Measurements from ENCODE around the gene KCNK6.

KCNK6 gene

DNA sequence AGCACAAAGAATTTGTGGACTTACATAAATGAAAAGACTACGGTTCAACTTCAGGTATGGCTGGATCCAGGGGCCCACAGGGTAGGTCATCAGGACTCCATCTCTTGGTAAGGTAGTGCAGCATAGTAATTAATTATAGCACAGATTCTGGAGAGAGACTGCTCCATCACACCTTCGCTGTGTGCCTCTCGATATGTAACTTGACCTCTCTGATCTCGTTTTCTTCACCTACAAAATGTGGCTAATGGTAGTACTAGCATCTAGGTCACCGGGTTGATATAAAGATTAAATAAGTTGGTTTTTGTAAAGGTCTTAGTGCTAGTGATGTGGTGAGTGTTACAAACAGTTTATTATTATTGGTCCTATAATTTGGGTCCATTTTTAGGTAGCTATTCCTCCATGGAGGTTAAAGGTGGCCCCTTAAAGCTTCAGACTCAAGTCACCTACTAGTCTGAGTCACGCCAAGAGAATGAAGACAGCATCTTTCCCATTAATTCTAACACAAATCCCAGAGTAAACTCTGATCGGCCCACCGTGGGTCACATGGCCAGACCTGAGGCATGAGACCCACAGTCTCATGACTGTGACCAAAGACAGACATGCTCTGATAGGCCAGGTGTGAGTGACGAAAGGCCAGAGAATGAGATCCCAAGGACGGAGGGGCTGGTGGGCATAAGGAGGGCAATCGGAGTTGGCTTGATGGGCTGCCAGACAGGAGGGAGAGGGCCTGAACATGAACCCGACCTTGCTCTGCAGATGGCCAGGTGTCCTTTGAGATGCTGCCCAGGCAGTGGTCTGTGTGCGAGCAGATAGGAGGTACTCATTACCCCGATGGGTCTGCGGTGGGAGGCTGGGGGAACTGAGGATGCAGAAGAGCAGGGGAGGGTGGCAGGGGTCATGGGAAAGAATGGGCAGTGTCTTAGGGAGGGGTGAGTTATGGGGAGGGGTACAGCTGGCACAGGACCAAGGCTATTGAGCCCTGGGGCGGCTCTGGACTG is 36.4 kb downstream of the KCNK6 start:
- peaks cover 15% of the 10 kb centered on the region for H3K27me3 ChIP-seq (replicated peaks)
- TF ChIP-seq, protein P1, sequence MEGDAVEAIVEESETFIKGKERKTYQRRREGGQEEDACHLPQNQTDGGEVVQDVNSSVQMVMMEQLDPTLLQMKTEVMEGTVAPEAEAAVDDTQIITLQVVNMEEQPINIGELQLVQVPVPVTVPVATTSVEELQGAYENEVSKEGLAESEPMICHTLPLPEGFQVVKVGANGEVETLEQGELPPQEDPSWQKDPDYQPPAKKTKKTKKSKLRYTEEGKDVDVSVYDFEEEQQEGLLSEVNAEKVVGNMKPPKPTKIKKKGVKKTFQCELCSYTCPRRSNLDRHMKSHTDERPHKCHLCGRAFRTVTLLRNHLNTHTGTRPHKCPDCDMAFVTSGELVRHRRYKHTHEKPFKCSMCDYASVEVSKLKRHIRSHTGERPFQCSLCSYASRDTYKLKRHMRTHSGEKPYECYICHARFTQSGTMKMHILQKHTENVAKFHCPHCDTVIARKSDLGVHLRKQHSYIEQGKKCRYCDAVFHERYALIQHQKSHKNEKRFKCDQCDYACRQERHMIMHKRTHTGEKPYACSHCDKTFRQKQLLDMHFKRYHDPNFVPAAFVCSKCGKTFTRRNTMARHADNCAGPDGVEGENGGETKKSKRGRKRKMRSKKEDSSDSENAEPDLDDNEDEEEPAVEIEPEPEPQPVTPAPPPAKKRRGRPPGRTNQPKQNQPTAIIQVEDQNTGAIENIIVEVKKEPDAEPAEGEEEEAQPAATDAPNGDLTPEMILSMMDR (IDR thresholded peaks at IDR 0.05; ENCODE audit: low read depth, low read length, missing control alignments), result no peak

DNA sequence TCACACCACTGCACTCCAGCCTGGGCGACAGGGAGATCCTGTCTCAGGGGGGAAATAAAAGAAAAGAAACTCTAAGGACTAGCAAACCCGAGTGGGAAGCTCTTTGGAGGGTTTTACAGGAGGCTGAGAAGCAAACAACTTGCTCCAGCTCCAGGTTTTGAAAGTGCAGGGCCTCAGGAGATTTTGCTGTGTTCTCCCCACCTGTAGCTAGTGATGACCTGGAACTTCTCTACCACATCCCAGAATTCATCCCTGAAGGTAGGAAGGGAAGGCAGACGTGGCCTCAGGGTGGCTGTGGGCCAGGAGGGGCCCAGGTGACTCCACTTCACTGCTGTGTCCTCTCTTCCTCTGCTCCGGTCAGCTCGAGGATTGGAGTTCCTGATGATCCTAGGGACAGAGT is 38.4 kb downstream of the KCNK6 start:
- DNase-seq, result no peak
- Histone ChIP-seq H3K36me3 (replicated peaks) (no peaks in the 10 kb centered on the region), H3K4me3 (ENCODE audit: low read depth, low read length) (no peak overlapping the region), H3K27me3 (replicated peaks) (peaks cover 18% of the 10 kb centered on the region), H3K27ac (no peak overlapping the region)
- TF ChIP-seq, protein P1 (IDR thresholded peaks at IDR 0.05; ENCODE audit: low read depth, low read length, missing control alignments), result no peak
- in situ Hi-C loops (cut with HindIII; ENCODE audit: low pct_ligation_motif_present, low sequenced_read_pairs), result no loop called here

More for the DNA sequence above, 36.4 kb downstream of the KCNK6 start:
- no peaks in the 10 kb centered on the region for H3K36me3 ChIP-seq (replicated peaks)
- in situ Hi-C loops (cut with HindIII; ENCODE audit: low pct_ligation_motif_present, low sequenced_read_pairs), result no loop called here
- no peak overlapping the region for H3K27ac ChIP-seq
- no peak for DNase-seq
- H3K4me3 ChIP-seq (ENCODE audit: low read depth, low read length), result no peak overlapping the region

DNA sequence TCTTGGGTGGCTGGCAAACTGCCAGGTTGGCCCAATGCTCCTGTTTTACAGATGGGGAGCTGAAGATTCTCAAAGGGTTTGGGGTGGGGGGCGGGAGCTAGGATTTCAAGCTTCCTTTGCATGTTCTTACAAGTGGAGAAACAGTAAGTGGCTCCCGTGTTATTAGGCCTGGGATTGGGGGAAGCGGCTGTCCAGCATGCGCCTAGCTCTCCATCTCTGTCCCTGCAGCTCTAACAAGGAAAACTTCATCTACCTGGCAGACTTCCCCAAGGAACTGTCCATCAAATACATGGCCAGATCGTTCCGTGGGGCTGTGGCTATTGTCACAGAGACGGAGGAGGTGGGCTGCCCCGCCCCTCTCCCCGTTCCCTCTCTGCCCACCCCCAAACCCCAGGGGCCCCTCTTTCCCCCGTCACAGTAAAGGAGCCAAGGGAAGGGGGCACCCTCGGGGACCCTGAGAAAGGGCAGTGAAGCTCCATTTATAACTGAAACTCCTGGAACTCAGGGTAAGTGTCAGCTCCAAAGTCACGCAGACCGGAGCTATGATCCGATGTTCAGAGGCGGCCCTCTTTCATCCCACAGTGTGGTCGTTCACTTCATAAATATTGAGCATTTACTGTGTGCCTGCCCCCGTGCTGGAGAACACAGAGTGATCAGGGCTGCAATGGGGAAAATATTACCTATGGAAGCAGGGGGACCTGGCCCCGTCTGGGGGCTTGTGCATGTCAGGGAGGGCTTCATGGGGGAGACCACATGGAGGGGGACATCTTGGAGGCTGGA is 39.8 kb downstream of the KCNK6 start:
- in situ Hi-C loops (cut with HindIII; ENCODE audit: low pct_ligation_motif_present, low sequenced_read_pairs), result no loop called here
- TF ChIP-seq, protein P1 (IDR thresholded peaks at IDR 0.05; ENCODE audit: low read depth, low read length, missing control alignments), result no peak
- Histone ChIP-seq H3K4me3 (ENCODE audit: low read depth, low read length) (no peak overlapping the region), H3K27ac (no peak overlapping the region), H3K36me3 (replicated peaks) (no peaks in the 10 kb centered on the region), H3K27me3 (replicated peaks) (peaks cover 18% of the 10 kb centered on the region)
- no peak for DNase-seq

DNA sequence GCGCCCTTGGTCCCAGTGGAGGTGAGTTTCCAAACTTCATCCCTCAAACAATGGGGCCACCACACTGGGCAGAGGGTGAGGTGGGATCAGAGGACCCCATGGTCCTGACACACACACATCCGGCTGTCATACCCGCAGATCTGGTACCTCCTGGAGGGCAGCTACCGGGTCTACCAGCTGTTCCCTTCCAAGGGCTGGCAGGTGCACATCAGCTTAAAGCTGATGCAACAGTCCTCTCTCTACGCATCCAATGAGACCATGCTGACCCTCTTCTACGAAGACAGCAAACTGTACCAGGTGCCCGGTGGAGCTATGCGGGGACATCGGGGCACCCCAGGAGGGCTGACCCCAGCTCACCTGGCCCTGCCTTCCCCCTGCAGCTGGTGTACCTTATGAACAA is 40.7 kb downstream of the KCNK6 start:
- in situ Hi-C loops (cut with HindIII; ENCODE audit: low pct_ligation_motif_present, low sequenced_read_pairs), result no loop called here
- TF ChIP-seq, protein P1 (IDR thresholded peaks at IDR 0.05; ENCODE audit: low read depth, low read length, missing control alignments), result no peak
- Histone ChIP-seq H3K4me3 (ENCODE audit: low read depth, low read length) (no peak overlapping the region), H3K27ac (no peak overlapping the region), H3K36me3 (replicated peaks) (no peaks in the 10 kb centered on the region), H3K27me3 (replicated peaks) (peaks cover 18% of the 10 kb centered on the region)
- no peak for DNase-seq

DNA sequence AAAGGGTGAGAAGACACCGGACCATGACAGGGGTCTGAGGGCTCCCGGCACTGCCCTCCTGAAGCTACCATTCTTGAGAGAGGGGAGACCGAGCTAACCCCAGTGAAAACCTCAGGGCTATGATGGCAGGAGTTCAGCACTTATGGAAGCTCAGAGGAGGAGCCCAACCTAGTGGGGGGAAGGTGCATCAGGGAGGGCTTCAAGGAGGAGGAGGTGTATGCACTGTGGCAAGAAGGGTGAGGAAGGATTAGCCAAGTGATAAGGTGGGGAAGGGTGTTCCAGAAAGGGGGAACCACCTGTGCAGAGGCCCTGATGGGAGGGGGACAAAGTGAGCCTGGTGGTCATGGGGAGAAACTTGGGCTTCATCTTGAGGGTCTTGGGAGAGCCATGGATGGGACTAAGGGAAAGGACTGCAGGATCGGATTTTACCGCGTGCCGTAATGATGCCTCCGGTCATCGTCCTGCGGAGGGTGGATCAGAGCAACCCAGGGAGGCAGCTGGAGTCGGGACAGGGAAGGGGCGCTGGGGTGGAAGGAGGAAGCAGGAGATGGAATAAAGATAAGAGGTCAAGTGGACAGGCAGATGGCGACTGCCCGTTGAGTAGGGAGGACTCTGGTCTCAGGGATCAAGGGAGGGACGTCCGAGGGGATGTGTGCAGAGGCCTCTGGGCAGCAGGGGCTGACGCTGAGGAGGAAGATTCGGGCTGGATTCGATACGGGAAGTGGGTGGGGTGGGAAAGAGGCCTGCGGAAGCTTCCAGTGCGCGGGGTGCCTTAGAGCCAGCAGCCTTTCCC is 41.4 kb downstream of the KCNK6 start:
- Histone ChIP-seq H3K36me3 (replicated peaks) (no peaks in the 10 kb centered on the region), H3K27me3 (replicated peaks) (peaks cover 18% of the 10 kb centered on the region), H3K4me3 (ENCODE audit: low read depth, low read length) (peak overlapping the region; percentile 62), H3K27ac (no peak overlapping the region)
- no peak for DNase-seq
- in situ Hi-C loops (cut with HindIII; ENCODE audit: low pct_ligation_motif_present, low sequenced_read_pairs), result no loop called here
- TF ChIP-seq, protein P1 (IDR thresholded peaks at IDR 0.05; ENCODE audit: low read depth, low read length, missing control alignments), result no peak
